SKM-1 treated with dmso at 0.1 percent for 144 hours (cell line): Measurements from ENCODE around the gene HERC4.
A peak's percentile ranks its signal among the peaks of the same experiment; 100 is the strongest.

Source experiments
- DNase-seq: peaks from one replicate; lab custom pipeline; 2025; ENCODE audit not compliant: unreplicated experiment; lab: John Stamatoyannopoulos, UW

HERC4 gene

GRCh38 chr10:68074775-68075549 lies at the start of gene HERC4:
Gene HERC4, minus strand, starts transcription at chr10:68075283. Its CDS starts 2,175 bp downstream, at chr10:68073108.
- peak; percentile 89 for DNase-seq

- no peak for DNase-seq
These were observed 49.6 kb upstream of the HERC4 start for GRCh38 chr10:68124718-68125117.

DNA sequence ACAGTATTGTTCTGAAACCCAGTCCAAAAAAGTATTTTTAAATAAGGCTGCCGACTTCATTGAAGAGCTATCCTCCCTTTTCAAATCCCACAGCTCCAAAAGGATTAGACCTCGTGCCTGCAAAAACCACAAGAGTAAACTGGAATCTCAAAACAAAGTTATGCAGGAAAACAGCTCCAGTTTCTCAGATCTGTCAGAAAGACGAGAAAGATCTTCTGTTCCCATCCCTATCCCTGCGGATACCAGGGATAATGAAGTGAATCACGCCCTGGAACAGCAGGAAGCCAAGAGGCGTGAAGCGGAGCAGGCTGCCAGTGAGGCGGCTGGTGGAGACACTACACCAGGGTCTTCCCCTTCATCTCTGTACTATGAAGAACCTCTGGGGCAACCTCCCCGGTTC lies 46.8 kb upstream of the HERC4 start:
- DNase-seq = no peak

DNA sequence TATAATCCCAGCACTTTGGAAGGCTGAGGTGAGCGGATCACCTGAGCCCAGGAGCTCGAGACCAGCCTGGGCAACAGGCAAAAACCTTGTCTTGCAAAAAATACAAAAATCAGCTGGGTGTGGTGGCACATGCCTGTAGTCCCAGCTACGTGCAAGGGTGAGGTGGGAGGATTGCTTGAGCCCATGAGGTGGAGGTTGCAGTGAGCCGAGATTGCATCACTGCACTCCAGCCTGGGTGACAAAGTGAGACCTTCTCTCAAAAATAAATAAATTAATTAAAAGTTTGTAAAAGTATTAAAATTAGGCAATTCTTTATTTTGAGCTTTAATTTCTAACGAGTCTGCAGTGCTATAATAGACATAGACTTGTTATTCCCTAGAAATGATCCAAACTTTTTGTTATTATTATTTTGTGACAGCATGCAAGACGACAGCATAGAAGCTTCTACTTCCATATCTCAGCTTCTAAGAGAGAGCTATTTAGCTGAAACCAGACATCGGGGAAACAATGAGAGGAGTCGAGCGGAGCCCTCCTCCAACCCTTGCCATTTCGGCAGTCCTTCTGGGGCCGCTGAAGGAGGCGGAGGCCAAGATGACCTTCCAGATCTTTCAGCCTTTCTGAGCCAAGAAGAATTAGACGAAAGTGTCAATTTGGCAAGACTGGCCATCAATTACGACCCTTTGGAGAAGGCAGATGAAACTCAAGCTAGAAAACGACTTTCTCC lies 46.1 kb upstream of the HERC4 start:
- no peak for DNase-seq

DNA sequence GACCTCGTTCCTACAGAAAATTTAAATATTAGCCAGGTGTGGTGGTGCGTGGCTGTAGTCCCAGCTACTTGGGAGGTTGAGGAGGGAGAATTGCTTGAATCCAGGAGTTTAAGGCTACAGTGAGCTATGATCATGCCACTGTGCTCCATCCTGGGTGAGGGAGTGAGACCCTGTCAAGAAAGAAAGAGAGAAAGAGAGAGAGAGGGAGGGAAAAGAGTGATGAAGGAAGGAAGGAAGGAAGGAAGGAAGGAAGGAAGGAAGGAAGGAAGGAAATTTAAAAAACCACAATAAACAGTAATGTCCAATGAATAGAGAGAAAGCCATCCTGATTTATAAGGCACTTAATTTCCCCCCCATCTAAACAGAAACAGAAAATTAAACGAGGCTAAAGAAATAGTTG lies 43.6 kb upstream of the HERC4 start:
- no peak for DNase-seq

DNA sequence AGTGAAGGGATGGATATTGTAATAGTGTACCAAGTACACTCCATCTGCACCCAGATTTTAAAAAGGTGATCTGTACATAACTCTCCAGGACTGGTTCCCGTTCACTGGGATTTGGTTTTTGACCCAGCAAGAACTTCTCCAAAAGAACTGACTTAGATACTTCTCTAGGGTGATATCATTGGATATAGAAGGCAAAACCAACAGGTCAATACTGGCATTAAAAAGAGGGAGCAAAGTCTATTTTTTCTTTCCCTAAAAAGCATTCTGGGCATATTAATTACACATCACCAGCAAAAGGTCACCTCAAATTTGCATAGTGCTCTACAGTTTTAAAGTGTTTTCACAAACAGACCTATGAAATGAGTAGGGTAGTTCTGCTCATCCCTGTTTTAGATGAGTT lies 37.8 kb upstream of the HERC4 start:
- no peak for DNase-seq

DNA sequence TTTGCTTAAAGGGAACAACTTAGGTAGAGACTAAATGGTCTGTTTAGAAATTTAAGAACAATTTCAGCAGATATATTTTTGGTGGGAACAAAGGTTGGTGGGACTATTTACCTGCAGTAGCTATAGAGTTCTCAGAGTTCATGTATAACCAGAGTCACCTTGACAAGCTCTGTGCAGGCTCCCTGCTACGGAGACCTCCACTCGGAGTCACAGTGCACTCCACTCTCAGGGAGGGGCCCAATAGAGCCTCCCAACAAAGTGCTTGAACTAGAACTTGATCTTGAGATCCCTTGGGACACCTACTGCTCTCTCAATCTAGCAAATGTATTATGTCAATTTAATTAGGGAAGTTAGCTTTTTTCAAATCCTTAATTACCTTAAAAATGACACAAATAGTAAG lies 36.5 kb upstream of the HERC4 start:
- no peak for DNase-seq

DNA sequence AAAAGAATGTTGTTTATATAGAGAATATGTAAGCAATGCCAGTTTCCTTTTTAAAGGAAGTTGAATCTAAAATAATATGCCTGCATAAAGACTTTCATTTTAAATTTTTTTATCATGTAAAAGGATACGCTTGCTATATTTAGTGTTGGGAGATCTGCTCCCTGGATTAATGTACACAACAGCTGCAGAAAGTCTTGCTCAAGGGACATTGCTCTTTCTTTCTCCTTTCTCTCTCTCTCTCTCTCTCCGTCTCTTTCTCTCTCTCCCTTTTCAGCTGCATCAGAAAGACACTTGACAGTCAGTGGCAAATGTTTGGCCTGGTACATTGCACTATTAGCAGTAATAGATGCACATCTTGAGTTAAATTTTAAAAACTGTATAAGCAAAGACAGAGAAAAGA lies 34.9 kb upstream of the HERC4 start:
- no peak for DNase-seq

DNA sequence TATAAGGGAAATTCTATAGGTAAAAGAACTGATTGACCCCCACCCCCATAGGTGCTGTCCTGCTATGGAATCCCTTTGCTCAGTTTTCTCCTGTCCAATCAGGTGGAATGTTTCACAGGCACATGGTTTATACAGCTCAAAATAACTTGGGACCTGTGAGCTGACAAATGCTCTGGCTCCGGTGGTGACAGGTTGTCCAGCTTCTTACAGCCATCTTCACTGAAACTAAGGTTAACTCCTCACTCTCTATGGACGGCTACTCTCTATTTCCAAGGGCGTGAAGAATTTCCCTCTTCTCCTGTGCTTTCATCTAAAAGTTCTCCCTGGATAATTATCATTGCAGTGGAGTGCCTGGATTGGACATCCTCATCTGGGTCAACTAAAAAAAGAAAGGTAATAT lies 34.2 kb upstream of the HERC4 start, which contains the start of gene MYPN:
Gene MYPN (plus strand): TSS at position 158 of the 400 bp plus-strand sequence. CDS start 11,951 bp downstream, outside the sequence.
- no peak for DNase-seq

DNA sequence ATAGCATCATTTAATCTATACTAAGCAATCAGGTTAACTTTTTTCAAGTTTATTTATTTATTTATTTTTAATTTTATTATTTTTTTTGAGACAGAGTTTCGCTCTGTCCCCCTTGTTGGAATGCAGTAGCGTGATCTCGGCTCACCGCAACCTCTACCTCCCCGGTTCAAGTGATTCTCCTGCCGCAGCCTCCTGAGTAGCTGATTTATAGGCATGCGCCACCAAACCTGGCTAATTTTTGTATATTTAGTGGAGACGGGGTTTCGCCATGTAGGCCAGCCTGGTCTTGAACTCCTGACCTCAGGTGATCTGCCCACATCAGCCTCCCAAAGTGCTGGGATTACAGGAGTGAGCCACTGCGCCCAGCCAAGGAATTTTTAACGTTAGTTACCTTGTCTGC lies 33.6 kb upstream of the HERC4 start:
- DNase-seq = no peak

DNA sequence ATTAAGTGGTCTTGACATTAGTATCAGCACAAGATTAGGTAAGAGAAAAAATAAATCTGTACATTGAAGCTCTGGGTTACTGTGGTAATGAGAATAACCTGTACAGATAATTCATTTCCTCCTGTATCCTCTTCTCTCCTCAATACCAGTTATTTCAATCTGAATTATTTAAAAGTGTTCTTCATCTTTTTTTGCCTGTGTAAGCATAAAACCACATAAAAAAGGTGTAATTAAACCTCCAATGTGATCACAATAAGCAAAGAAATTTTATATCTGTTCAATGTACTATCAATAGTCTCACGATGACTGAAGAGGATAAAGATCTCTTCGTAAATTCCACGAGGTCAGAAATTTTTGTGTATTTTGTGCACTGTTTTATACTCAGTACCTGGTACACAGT lies 33.0 kb upstream of the HERC4 start:
- DNase-seq = no peak

GRCh38 chr10:68107651-68108050 lies 32.6 kb upstream of the HERC4 start:
- no peak for DNase-seq

DNA sequence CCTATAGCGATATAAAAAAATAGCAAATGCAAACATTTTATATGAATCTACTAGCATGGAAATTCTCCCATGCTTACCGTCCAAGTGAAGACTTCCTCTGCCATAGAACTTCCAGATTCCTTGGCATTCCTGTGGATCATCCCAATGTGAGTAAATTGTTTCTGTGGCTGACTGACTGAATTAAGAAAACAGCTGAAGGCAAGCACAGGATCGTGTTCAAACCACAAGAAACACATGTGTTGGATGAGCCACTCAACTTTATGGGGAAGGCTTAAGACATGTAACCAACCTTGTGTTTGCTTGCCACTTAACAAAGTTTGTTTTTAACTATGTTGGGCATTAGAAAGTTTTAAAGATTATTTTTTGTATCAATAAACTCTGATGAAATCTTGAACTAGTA lies 31.6 kb upstream of the HERC4 start:
- no peak for DNase-seq

- no peak for DNase-seq
These were observed 30.7 kb upstream of the HERC4 start for GRCh38 chr10:68105820-68106219.

DNA sequence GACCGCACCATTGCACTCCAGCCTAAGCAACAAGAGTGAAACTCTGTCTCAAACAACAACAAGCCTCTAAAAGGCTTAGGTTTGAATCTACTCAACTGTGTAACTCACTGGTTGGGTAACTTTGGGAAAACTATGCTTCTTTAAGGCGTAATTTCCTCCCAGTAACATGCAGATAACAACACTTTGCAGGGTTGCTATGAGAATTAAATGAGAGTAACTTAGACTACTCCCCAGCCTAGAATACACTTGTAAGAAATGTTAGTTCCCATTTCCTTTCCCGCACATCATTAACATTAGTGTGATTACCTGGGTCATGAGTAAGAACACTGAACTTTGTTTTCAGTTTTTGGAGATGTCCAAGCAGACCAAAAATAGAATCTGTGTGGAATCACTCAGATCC lies 28.8 kb upstream of the HERC4 start:
- DNase-seq = no peak

GRCh38 chr10:68103261-68103878 lies 28.3 kb upstream of the HERC4 start:
- DNase-seq = no peak

DNA sequence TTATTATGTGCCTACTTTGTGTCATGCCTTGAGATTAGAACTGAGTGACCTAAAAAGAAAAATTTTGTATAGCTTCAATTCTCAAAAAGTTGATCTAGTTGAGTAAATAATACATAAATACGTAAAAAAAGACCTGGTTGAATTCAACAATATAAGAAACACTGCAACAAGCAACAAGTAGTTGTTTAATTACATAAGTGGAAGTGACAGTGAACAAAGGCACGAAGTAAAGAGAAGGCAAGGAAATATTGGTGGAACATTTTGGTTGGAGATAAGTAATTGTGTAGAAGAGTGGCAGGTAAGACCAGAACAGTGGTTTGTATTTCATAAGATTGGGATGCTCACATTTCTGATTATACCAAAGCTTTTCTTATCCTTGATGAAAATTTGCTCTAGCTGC lies 26.0 kb upstream of the HERC4 start:
- no peak for DNase-seq

DNA sequence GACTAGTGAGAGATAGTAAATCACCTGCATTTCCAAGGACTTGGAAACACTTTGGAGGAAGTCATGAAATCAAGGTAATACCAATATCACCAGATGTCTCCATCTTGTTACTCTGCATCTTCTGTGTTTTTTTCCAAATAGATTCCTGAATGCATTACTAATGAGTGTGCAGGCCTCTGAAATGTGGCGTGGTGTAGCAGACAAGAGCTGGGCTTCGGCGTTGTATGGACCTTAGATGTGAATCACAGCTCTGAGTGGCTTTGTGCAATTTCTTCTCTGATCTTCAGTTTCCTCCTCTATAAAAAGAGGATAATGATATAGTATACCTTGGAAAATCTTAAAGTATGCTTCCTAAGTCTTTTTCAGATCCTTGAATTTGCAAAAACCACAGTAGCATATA lies 24.7 kb upstream of the HERC4 start:
- DNase-seq = no peak

GRCh38 chr10:68096913-68097516 lies 21.9 kb upstream of the HERC4 start:
- DNase-seq = no peak

DNA sequence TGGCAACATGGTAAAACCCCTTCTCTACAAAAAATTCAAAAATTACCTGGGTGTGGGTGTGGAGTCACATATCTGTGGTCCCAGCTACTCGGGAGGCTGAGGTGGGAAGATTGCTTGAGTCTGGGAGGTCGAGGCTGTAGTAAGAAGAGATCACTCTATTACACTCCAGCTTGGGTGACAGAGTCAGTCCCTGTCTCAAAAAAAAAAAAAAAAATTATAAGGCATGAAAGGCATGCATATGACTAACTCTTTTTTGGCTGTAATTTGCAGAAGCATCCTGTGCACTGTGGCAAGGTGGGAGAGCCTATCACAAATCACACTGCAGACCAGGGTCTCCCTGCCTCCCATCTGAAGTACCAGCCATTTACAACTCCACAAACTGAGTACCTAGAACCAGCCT lies 20.1 kb upstream of the HERC4 start:
- DNase-seq = no peak

DNA sequence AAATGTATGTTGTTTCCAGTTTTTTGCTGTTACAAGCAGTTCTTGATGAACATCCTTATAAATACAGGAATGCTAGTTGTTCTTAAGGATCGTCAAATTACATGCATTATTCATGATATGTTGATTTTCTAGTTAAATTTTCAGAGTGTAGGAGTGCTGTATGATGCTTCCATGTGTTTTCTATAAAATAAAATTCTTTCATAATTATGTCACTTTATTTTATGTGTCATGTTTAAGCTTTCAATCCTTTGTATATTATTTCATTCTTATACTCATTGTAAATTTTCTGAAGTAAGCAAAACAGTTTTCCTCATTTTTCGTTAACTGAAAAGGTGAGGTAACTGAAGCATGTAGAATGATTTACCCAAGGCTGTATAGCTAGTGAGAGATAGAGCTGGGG lies 17.4 kb upstream of the HERC4 start:
- DNase-seq = no peak

- DNase-seq = no peak
These were observed 15.5 kb upstream of the HERC4 start for GRCh38 chr10:68090586-68090985.
